ENCODE measurements around the gene CD9.
"Not testable (repeated sequence)": the region's sequence is repeated elsewhere in the genome, so short reads cannot be mapped to it uniquely, and the experiment has no call there.

CD9 gene

GRCh38 chr12:6199531-6200255 lies 507 bp upstream of the CD9 start:
- no peak for DNase-seq

- DNase-seq, result no peak
These were observed 1.0 kb downstream of the CD9 start for GRCh38 chr12:6201213-6201608.

- DNase-seq, result no peak
These were observed 1.6 kb downstream of the CD9 start for GRCh38 chr12:6201826-6202225.

GRCh38 chr12:6202304-6202703 lies 2.1 kb downstream of the CD9 start:
- DNase-seq, result no peak

- DNase-seq, result no peak
These were observed 2.6 kb downstream of the CD9 start for GRCh38 chr12:6202846-6203245.

GRCh38 chr12:6203601-6204000 lies 3.4 kb downstream of the CD9 start:
- DNase-seq, result no peak

GRCh38 chr12:6204533-6205143 lies 4.4 kb downstream of the CD9 start:
- no peak for DNase-seq

- no peak for DNase-seq
These were observed 4.9 kb downstream of the CD9 start for GRCh38 chr12:6205144-6205539.

- DNase-seq, result no peak
These were observed 5.6 kb downstream of the CD9 start for GRCh38 chr12:6205761-6206160.

GRCh38 chr12:6206327-6206726 lies 6.1 kb downstream of the CD9 start:
- no peak for DNase-seq

GRCh38 chr12:6207259-6207925 lies 7.2 kb downstream of the CD9 start:
- DNase-seq, result no peak

- no peak for DNase-seq
These were observed 7.9 kb downstream of the CD9 start for GRCh38 chr12:6208130-6208529.

- not testable (repeated sequence) for DNase-seq
These were observed 9.2 kb downstream of the CD9 start for GRCh38 chr12:6209428-6209827.

GRCh38 chr12:6211421-6211869 lies 11.2 kb downstream of the CD9 start:
- DNase-seq, result no peak

GRCh38 chr12:6212086-6212485 lies 11.9 kb downstream of the CD9 start:
- no peak for DNase-seq

- no peak for DNase-seq
These were observed 13.8 kb downstream of the CD9 start for GRCh38 chr12:6213969-6214368.

- DNase-seq, result no peak
These were observed 14.4 kb downstream of the CD9 start for GRCh38 chr12:6214633-6215032.

- DNase-seq, result no peak
These were observed 15.1 kb downstream of the CD9 start for GRCh38 chr12:6215120-6215807.

- DNase-seq, result no peak
These were observed 15.8 kb downstream of the CD9 start for GRCh38 chr12:6215932-6216494.

GRCh38 chr12:6216581-6216980 lies 16.4 kb downstream of the CD9 start:
- DNase-seq, result no peak

GRCh38 chr12:6218347-6218925 lies 18.2 kb downstream of the CD9 start:
- no peak for DNase-seq

- DNase-seq, result no peak
These were observed 19.8 kb downstream of the CD9 start for GRCh38 chr12:6219980-6220379.

GRCh38 chr12:6221146-6221545 lies 20.9 kb downstream of the CD9 start:
- DNase-seq, result no peak
